AG04450 (cell line): ENCODE results near the gene WNK2. TPM values are rescaled to one million over a fixed set of nuclear protein-coding genes. Genes with fewer than 3 reads are reported as not detected.

Experiments
- CTCF ChIA-PET: fragments of 300-600, 350-600 bp; formaldehyde crosslinking; extraction: SDS; loops from one replicate; lab custom pipeline; 2022; ENCODE audit warnings: antibody characterized with exemption, inconsistent platforms; lab: Charles Lee
- POLR2A ChIA-PET: fragments of 350-600 bp; formaldehyde crosslinking; extraction: SDS; loops from one replicate; lab custom pipeline; 2021; ENCODE audit warnings: antibody characterized with exemption, inconsistent platforms; lab: Yijun Ruan, JAX
- DNase-seq: peaks from one replicate; pipeline ENCODE4 v3.0.0-alpha.2; 2011; ENCODE audit warnings: low read depth, low spot score
- H3K27ac ChIP-seq: one replicate; pipeline ENCODE4 v1.5.1; 2012; ENCODE audit warnings: low read depth, low read length, control low read depth
- H3K27me3 ChIP-seq: one replicate; pipeline ENCODE4 v1.6.0; 2012; ENCODE audit warnings: low read length; ENCODE audit not compliant: control insufficient read depth, insufficient read depth
- H3K4me3 ChIP-seq: 2 replicates; pipeline ENCODE4 v1.5.1; 2011; ENCODE audit warnings: mild to moderate bottlenecking, low read depth, low read length, control low read depth
- H3K9me3 ChIP-seq: 2 replicates; pipeline ENCODE4 v1.5.1; 2012; ENCODE audit warnings: low read length; ENCODE audit not compliant: control insufficient read depth, insufficient read depth
- polyA plus RNA-seq: library from polyadenylated mRNA; depleted of rRNA; stranded (reverse); fragments of >200 nt; gene quantifications from 2 replicates; pipeline ENCODE4 v1.2.3, GENCODE V29; 2011
- TF ChIP-seq, protein P1 (sequence below): IDR thresholded peaks from 2 replicates; pipeline ENCODE4 v1.5.1; 2011; ENCODE audit warnings: low read depth, low read length, control low read depth, inconsistent platforms

Gene WNK2
- polyA plus RNA-seq, 1 experiment = not detected

- POLR2A ChIA-PET = no interaction called here
- CTCF ChIA-PET = no interaction called here
- no peak overlapping the region for H3K4me3 ChIP-seq
- DNase-seq = no peak
- no peaks in the 10 kb centered on the region for H3K9me3 ChIP-seq
- H3K27me3 ChIP-seq = peaks cover 13% of the 10 kb centered on the region
- H3K27ac ChIP-seq = no peak overlapping the region
- TF ChIP-seq, protein P1, sequence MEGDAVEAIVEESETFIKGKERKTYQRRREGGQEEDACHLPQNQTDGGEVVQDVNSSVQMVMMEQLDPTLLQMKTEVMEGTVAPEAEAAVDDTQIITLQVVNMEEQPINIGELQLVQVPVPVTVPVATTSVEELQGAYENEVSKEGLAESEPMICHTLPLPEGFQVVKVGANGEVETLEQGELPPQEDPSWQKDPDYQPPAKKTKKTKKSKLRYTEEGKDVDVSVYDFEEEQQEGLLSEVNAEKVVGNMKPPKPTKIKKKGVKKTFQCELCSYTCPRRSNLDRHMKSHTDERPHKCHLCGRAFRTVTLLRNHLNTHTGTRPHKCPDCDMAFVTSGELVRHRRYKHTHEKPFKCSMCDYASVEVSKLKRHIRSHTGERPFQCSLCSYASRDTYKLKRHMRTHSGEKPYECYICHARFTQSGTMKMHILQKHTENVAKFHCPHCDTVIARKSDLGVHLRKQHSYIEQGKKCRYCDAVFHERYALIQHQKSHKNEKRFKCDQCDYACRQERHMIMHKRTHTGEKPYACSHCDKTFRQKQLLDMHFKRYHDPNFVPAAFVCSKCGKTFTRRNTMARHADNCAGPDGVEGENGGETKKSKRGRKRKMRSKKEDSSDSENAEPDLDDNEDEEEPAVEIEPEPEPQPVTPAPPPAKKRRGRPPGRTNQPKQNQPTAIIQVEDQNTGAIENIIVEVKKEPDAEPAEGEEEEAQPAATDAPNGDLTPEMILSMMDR = no peak
Observed at GRCh38 chr9:93230601-93231000, 46.7 kb downstream of the WNK2 start.

DNA sequence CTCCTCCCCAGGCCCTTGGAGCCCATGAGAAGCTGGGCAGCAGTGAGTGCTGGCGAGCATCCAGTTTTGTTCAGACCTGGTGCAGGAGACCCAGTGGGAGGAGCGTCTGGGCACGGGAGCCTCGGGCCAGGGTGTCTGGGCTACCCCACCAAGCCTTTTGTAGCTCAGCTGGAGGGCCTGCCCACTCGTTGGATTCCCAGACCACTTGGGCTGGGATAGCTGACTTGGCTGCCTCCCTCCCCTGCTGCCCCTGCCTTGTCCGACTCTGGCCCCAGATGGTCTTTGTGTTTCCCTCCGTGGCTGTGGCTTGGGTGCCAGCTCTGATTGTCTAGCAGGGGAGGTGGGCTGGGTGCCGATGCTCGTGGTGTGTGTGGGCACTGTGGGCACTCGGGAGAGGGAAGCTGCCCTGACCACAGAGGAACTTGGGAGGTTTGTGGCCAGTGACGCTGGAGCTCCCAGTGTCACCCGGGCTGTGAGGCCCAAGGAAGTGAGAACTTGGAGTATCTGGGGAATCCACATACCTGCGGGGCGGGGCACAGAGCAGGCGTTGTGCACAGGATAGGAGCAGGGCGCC, 47.3 kb downstream of the WNK2 start:
- Histone ChIP-seq H3K9me3 (no peaks in the 10 kb centered on the region), H3K4me3 (no peak overlapping the region), H3K27me3 (peaks cover 13% of the 10 kb centered on the region), H3K27ac (no peak overlapping the region)
- TF ChIP-seq, protein P1 = no peak
- DNase-seq = no peak
- POLR2A ChIA-PET = no interaction called here
- CTCF ChIA-PET = interaction anchor here (0.5 kb wide), 1 partner anchor 8 kb away, joined by 4 read pairs; no protein-coding TSS in a partner anchor

GRCh38 chr9:93231716-93232115, 47.8 kb downstream of the WNK2 start:
- H3K27me3 ChIP-seq = peaks cover 13% of the 10 kb centered on the region
- no peak overlapping the region for H3K27ac ChIP-seq
- no peaks in the 10 kb centered on the region; the same call in 1 of the 2 replicates for H3K9me3 ChIP-seq
- TF ChIP-seq, protein P1 = no peak
- DNase-seq = no peak
- CTCF ChIA-PET = interaction anchor here (0.5 kb wide), 1 partner anchor 8 kb away, joined by 4 read pairs; no protein-coding TSS in a partner anchor
- POLR2A ChIA-PET = no interaction called here
- no peak overlapping the region for H3K4me3 ChIP-seq

DNA sequence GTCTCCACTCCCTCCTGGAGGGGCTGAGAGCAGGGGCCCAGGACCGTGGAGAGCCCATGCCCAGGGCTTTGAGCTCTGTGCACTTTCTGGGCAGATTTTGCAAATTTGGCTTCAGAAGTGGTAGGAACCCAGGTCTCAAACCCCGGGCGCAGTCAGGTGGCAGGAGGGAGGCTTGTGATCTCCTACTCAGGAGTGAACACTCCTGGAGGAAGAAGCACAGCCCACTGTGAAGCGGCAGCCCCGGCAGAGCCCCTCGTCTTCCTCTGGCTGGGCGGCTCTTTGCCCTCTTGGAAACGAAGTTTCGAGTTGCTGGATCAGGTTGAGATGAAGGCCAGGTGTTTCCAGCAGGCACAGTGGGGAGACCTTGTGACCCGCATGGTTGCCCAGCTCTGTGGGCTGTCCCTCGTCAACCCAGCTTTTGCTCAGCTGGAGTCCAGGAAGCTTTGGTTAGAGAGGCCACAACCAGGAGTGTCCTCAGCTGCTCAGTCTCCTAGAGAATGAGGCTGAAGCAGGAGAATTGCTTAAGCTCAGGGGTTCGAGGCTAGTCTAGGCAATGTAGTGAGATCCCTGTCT, 48.5 kb downstream of the WNK2 start:
- H3K27me3 ChIP-seq = peaks cover 13% of the 10 kb centered on the region
- no peak for DNase-seq
- ChIA-PET POLR2A (no interaction called here), CTCF (no interaction called here)
- TF ChIP-seq, protein P1 = no peak
- H3K4me3 ChIP-seq = no peak overlapping the region
- H3K27ac ChIP-seq = no peak overlapping the region
- no peaks in the 10 kb centered on the region; the same call in 1 of the 2 replicates for H3K9me3 ChIP-seq

- no peak for DNase-seq
- TF ChIP-seq, protein P1 = no peak
- CTCF ChIA-PET = no interaction called here
- peaks cover 13% of the 10 kb centered on the region for H3K27me3 ChIP-seq
- H3K4me3 ChIP-seq = no peak overlapping the region
- POLR2A ChIA-PET = no interaction called here
- no peak overlapping the region for H3K27ac ChIP-seq
- H3K9me3 ChIP-seq = no peaks in the 10 kb centered on the region; the same call in 1 of the 2 replicates
Observed at GRCh38 chr9:93233033-93233432, 49.1 kb downstream of the WNK2 start.
